Panc1 (cell line): Measurements from ENCODE around the gene LHFPL2. TPM values are rescaled to one million over a fixed set of nuclear protein-coding genes. Genes with fewer than 3 reads are reported as not detected.

Experiments
- ATAC-seq: fragments of 200-7000 bp; cut with Tn5 transposase; 2 replicates; pipeline ENCODE4 v1.9.1; 2020; ENCODE audit warnings: mild to moderate bottlenecking, moderate library complexity
- BruUV-seq: library from RNA; stranded (reverse); fragments of 400-500 nt; replicated peaks from 2 replicates; lab custom pipeline; 2021; lab: Mats Ljungman, UMichigan
- CTCF ChIA-PET: fragments of 300-600 bp; sonication (Branson Sonifier 250); formaldehyde crosslinking; loops from one replicate; lab custom pipeline; 2022; ENCODE audit warnings: antibody characterized with exemption; lab: Charles Lee
- POLR2A ChIA-PET: fragments of 300-600 bp; sonication (Branson Sonifier 250); formaldehyde crosslinking; loops from one replicate; lab custom pipeline; 2022; ENCODE audit warnings: antibody characterized with exemption; lab: Charles Lee
- DNase-seq: peaks from one replicate; pipeline ENCODE4 v3.0.0-alpha.2; 2010; ENCODE audit warnings: low read depth, low spot score
- H3K27ac ChIP-seq: 2 replicates; pipeline ENCODE4 v1.5.1; 2011; ENCODE audit warnings: mild to moderate bottlenecking, low read length, inconsistent platforms
- H3K27me3 ChIP-seq: fragments of 200-500 bp; sonication (Bioruptor generic); 2 replicates; pipeline ENCODE4 v1.6.0; 2014; ENCODE audit warnings: low read length, inconsistent platforms; ENCODE audit not compliant: control insufficient read depth, insufficient read depth
- H3K36me3 ChIP-seq: fragments of 200-500 bp; sonication (Bioruptor generic); 2 replicates; pipeline ENCODE4 v1.5.1; 2014; ENCODE audit warnings: inconsistent platforms, mild to moderate bottlenecking, low read length, moderate library complexity; ENCODE audit not compliant: control insufficient read depth, insufficient read depth
- H3K4me1 ChIP-seq: 2 replicates; pipeline ENCODE4 v1.5.1; 2011; ENCODE audit warnings: inconsistent platforms, mild to moderate bottlenecking, low read length, moderate library complexity; ENCODE audit not compliant: control insufficient read depth, insufficient read depth
- H3K4me3 ChIP-seq, 2 experiments: 2 replicates each; pipeline ENCODE4 v1.5.1; 2011 to 2012; ENCODE audit warnings: low read depth in 2 of 2, low read length in 2 of 2, mild to moderate bottlenecking in 2 of 2, inconsistent platforms in 1 of 2, moderate library complexity in 1 of 2
- H3K9me3 ChIP-seq: fragments of 200-500 bp; sonication (Bioruptor generic); 2 replicates; pipeline ENCODE4 v1.5.1; 2014; ENCODE audit warnings: low read depth, mild to moderate bottlenecking, inconsistent platforms, low read length, moderate library complexity; ENCODE audit not compliant: control insufficient read depth, insufficient read depth
- POLR2AphosphoS5 ChIP-seq: IDR thresholded peaks from 2 replicates; pipeline ENCODE4 v1.6.1; 2012; ENCODE audit warnings: mild to moderate bottlenecking, low read depth, low read length, moderate library complexity
- SIN3A ChIP-seq: IDR thresholded peaks from 2 replicates; pipeline ENCODE4 v1.6.1; 2012; ENCODE audit warnings: low read depth, mild to moderate bottlenecking, low read length, moderate library complexity, borderline replicate concordance; ENCODE audit not compliant: insufficient read depth
- TCF7L2 ChIP-seq: IDR thresholded peaks from 2 replicates; pipeline ENCODE4 v1.6.1; 2011; ENCODE audit warnings: mild to moderate bottlenecking, low read depth, low read length, inconsistent platforms
- in situ Hi-C: cut with HindIII; loops from 2 replicates; pipeline ENCODE4 v1.10.0; 2016; ENCODE audit warnings: low sequenced_read_pairs, low pct_unique_long_range_greater_than_20kb
- intact Hi-C: fragments of 100-400 bp; cut with micrococcal nuclease; formaldehyde crosslinking; loops from one replicate; pipeline ENCODE4 v1.10.0; 2022; ENCODE audit not compliant: unreplicated experiment
- total RNA-seq: library from RNA; stranded (reverse); gene quantifications from one replicate; pipeline ENCODE4 v1.2.1, GENCODE V29; 2021; ENCODE audit not compliant: unreplicated experiment
- TF ChIP-seq, protein P1 (sequence below), 2 experiments: IDR thresholded peaks; 2 replicates each; pipeline ENCODE4 v1.6.1; 2011 to 2012; ENCODE audit warnings: low read depth in 2 of 2, control low read depth in 1 of 2, low read length in 1 of 2, mild to moderate bottlenecking in 1 of 2, moderate library complexity in 1 of 2; ENCODE audit not compliant: insufficient read depth in 1 of 2
- TF ChIP-seq, protein P2 (sequence below): fragments of 450-650 bp; IDR thresholded peaks from 2 replicates; pipeline ENCODE4 v1.5.1; 2017; ENCODE audit warnings: mild to moderate bottlenecking

Gene LHFPL2
- total RNA-seq, 1 experiment from 2014 or later, result 25.8 TPM

DNA sequence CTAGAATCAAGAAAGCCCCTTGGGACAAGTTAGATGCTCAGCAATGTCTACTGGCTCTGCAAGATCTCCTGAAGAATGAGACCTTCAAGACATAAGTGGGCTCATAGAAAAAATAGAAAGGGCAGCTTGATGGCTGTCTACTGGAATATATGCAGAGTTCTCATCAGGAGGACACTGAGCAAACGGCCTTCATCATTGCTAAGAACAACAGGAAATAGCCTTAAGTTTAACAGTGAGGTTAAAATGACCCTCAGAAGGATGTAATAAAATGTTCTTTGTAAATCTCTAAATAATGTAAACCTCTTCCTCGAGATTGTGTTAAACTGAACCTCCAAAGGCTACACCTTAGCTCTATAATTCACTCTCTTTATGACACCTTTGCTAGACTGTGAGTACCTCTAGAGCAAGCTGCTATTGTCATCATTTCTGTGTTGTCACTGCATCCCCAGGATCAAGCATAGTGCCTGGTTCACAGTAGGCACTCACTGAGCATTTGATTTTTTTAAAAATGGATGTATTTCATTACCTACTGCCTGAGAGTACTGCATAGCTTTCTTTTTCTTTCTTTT lies 22.2 kb upstream of the LHFPL2 start:
- DNase-seq (no peak), ATAC-seq (no peak)
- POLR2A ChIA-PET, result no interaction called here
- CTCF ChIA-PET, result no interaction called here
- BruUV-seq, result no TSS peak
- intact Hi-C loops, result no loop called here
- peaks cover 4% of the 10 kb centered on the region; the same call in 1 of the 2 replicates for H3K4me1 ChIP-seq
- H3K36me3 ChIP-seq, result no peaks in the 10 kb centered on the region
- no peaks in the 10 kb centered on the region for H3K9me3 ChIP-seq
- H3K27ac ChIP-seq, result no peak overlapping the region
- TF ChIP-seq, protein P1, sequence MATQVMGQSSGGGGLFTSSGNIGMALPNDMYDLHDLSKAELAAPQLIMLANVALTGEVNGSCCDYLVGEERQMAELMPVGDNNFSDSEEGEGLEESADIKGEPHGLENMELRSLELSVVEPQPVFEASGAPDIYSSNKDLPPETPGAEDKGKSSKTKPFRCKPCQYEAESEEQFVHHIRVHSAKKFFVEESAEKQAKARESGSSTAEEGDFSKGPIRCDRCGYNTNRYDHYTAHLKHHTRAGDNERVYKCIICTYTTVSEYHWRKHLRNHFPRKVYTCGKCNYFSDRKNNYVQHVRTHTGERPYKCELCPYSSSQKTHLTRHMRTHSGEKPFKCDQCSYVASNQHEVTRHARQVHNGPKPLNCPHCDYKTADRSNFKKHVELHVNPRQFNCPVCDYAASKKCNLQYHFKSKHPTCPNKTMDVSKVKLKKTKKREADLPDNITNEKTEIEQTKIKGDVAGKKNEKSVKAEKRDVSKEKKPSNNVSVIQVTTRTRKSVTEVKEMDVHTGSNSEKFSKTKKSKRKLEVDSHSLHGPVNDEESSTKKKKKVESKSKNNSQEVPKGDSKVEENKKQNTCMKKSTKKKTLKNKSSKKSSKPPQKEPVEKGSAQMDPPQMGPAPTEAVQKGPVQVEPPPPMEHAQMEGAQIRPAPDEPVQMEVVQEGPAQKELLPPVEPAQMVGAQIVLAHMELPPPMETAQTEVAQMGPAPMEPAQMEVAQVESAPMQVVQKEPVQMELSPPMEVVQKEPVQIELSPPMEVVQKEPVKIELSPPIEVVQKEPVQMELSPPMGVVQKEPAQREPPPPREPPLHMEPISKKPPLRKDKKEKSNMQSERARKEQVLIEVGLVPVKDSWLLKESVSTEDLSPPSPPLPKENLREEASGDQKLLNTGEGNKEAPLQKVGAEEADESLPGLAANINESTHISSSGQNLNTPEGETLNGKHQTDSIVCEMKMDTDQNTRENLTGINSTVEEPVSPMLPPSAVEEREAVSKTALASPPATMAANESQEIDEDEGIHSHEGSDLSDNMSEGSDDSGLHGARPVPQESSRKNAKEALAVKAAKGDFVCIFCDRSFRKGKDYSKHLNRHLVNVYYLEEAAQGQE (IDR thresholded peaks at IDR 0.05; ENCODE audit: insufficient read depth in 1 of 2, low read depth in 2 of 2, low read length in 1 of 2), result no peak
- TF ChIP-seq POLR2AphosphoS5 (no peak), TCF7L2 (no peak), SIN3A (no peak)
- TF ChIP-seq, protein P2, sequence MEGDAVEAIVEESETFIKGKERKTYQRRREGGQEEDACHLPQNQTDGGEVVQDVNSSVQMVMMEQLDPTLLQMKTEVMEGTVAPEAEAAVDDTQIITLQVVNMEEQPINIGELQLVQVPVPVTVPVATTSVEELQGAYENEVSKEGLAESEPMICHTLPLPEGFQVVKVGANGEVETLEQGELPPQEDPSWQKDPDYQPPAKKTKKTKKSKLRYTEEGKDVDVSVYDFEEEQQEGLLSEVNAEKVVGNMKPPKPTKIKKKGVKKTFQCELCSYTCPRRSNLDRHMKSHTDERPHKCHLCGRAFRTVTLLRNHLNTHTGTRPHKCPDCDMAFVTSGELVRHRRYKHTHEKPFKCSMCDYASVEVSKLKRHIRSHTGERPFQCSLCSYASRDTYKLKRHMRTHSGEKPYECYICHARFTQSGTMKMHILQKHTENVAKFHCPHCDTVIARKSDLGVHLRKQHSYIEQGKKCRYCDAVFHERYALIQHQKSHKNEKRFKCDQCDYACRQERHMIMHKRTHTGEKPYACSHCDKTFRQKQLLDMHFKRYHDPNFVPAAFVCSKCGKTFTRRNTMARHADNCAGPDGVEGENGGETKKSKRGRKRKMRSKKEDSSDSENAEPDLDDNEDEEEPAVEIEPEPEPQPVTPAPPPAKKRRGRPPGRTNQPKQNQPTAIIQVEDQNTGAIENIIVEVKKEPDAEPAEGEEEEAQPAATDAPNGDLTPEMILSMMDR, result no peak
- H3K4me3 ChIP-seq, result no peak overlapping the region
- H3K27me3 ChIP-seq, result no peaks in the 10 kb centered on the region
- in situ Hi-C loops, result no loop called here

DNA sequence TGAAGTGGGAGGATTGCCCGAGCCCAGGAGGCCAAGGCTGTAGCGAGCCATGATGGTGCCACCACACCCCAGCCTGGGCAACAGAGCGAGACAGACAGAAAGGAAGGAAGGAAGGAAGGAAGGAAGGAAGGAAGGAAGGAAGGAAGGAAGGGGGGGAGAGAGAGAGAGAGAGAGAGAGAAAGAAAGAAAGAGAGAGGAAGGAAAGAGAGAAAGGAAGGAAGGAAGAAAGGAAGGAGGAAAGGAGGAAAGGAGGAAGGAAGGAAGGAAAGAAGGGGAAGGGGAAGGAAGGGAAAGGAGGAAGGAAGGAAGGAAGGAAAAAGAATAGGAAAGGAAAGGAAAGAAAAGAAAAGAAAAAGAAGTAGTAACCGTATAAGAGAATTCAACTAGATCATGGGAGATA lies 20.8 kb upstream of the LHFPL2 start:
- Histone ChIP-seq H3K4me1 (peaks cover 4% of the 10 kb centered on the region; the same call in 1 of the 2 replicates), H3K27me3 (no peaks in the 10 kb centered on the region), H3K9me3 (no peaks in the 10 kb centered on the region), H3K4me3 (no peak overlapping the region), H3K27ac (no peak overlapping the region), H3K36me3 (no peaks in the 10 kb centered on the region)
- no peak for TF ChIP-seq TCF7L2
- TF ChIP-seq, protein P2, result no peak
- TF ChIP-seq, protein P1 (IDR thresholded peaks at IDR 0.05; ENCODE audit: insufficient read depth in 1 of 2, low read depth in 2 of 2, low read length in 1 of 2), result no peak
- TF ChIP-seq SIN3A, result no peak
- no peak for TF ChIP-seq POLR2AphosphoS5
- BruUV-seq, result no TSS peak
- DNase-seq, result no peak
- in situ Hi-C loops (no loop called here), intact Hi-C loops (no loop called here)
- ATAC-seq, result no peak
- POLR2A ChIA-PET, result no interaction called here
- CTCF ChIA-PET, result no interaction called here
